Trophoblast cell (in vitro differentiated cells and primary cell): Measurements from ENCODE around the gene SMARCC2. TPM values are rescaled to one million over a fixed set of nuclear protein-coding genes. Genes with fewer than 3 reads are reported as not detected.

Experiments
- DNase-seq, 2 donors: peaks; one replicate each; pipeline ENCODE4 v3.0.0-alpha.2; 2016
- H2AFZ ChIP-seq: 2 replicates; pipeline ENCODE4 v1.6.1; 2013; ENCODE audit warnings: low read length, moderate library complexity, mild to moderate bottlenecking; ENCODE audit not compliant: insufficient read depth, poor library complexity
- H2AK5ac ChIP-seq: 2 replicates; pipeline ENCODE4 v1.6.1; 2013; ENCODE audit warnings: mild to moderate bottlenecking, low read length
- H2BK120ac ChIP-seq: 2 replicates; pipeline ENCODE4 v1.6.1; 2013; ENCODE audit warnings: low read length, mild to moderate bottlenecking, moderate library complexity; ENCODE audit not compliant: insufficient read depth, poor library complexity
- H2BK12ac ChIP-seq: 2 replicates; pipeline ENCODE4 v1.6.1; 2013; ENCODE audit warnings: mild to moderate bottlenecking, low read length, moderate library complexity
- H2BK5ac ChIP-seq: 2 replicates; pipeline ENCODE4 v1.6.1; 2013; ENCODE audit warnings: low read length, low read depth, moderate library complexity, mild to moderate bottlenecking; ENCODE audit not compliant: poor library complexity
- H3K14ac ChIP-seq: 2 replicates; pipeline ENCODE4 v1.6.1; 2013; ENCODE audit warnings: mild to moderate bottlenecking, low read length
- H3K18ac ChIP-seq: 2 replicates; pipeline ENCODE4 v1.6.1; 2013; ENCODE audit warnings: mild to moderate bottlenecking, low read length
- H3K23ac ChIP-seq: 2 replicates; pipeline ENCODE4 v1.6.1; 2013; ENCODE audit warnings: low read length
- H3K27ac ChIP-seq: 2 replicates; pipeline ENCODE4 v1.5.1; 2013; ENCODE audit warnings: low read depth, mild to moderate bottlenecking, inconsistent platforms, low read length, moderate library complexity
- H3K27me3 ChIP-seq: 2 replicates; pipeline ENCODE4 v1.6.1; 2013; ENCODE audit warnings: inconsistent platforms, mild to moderate bottlenecking, low read length, moderate library complexity; ENCODE audit not compliant: insufficient read depth
- H3K36me3 ChIP-seq, 2 experiments: 1 replicate in 1 of 2; 2 replicates in 1 of 2; pipeline ENCODE4 v1.6.1; 2013; ENCODE audit warnings: low read length in 2 of 2, mild to moderate bottlenecking in 2 of 2, moderate library complexity in 1 of 2; ENCODE audit not compliant: insufficient read depth in 2 of 2, control insufficient read depth in 1 of 2
- H3K4ac ChIP-seq: 2 replicates; pipeline ENCODE4 v1.6.1; 2013; ENCODE audit warnings: low read depth, mild to moderate bottlenecking, low read length, moderate library complexity
- H3K4me1 ChIP-seq, 2 experiments: 1 replicate in 1 of 2; 2 replicates in 1 of 2; pipeline ENCODE4 v1.6.1; 2013; ENCODE audit warnings: low read length in 2 of 2, mild to moderate bottlenecking in 2 of 2, moderate library complexity in 1 of 2; ENCODE audit not compliant: insufficient read depth in 2 of 2, control insufficient read depth in 1 of 2
- H3K4me2 ChIP-seq: 2 replicates; pipeline ENCODE4 v1.6.1; 2013; ENCODE audit warnings: inconsistent platforms, mild to moderate bottlenecking, low read length, moderate library complexity
- H3K4me3 ChIP-seq: 2 replicates; pipeline ENCODE4 v1.5.1; 2013; ENCODE audit warnings: mild to moderate bottlenecking, low read depth, low read length, inconsistent platforms
- H3K79me1 ChIP-seq: one replicate; pipeline ENCODE4 v1.6.1; 2013; ENCODE audit warnings: low read length
- H3K79me2 ChIP-seq: 2 replicates; pipeline ENCODE4 v1.6.1; 2013; ENCODE audit warnings: low read length, mild to moderate bottlenecking; ENCODE audit not compliant: control insufficient read depth, insufficient read depth, poor library complexity
- H3K9ac ChIP-seq: 2 replicates; pipeline ENCODE4 v1.6.1; 2013; ENCODE audit warnings: mild to moderate bottlenecking, low read length
- H3K9me3 ChIP-seq: 2 replicates; pipeline ENCODE4 v1.6.1; 2013; ENCODE audit warnings: low read depth, mild to moderate bottlenecking, control low read depth, inconsistent platforms, low read length; ENCODE audit not compliant: insufficient read depth
- H4K12ac ChIP-seq: 2 replicates; pipeline ENCODE4 v1.6.1; 2013; ENCODE audit warnings: low read depth, mild to moderate bottlenecking, low read length, moderate library complexity
- H4K8ac ChIP-seq: 2 replicates; pipeline ENCODE4 v1.6.1; 2013; ENCODE audit warnings: low read depth, mild to moderate bottlenecking, low read length, moderate library complexity
- H4K91ac ChIP-seq: one replicate; pipeline ENCODE4 v1.6.1; 2013; ENCODE audit warnings: low read depth, mild to moderate bottlenecking, low read length, moderate library complexity
- WGBS: extraction: QIAGEN DNeasy Blood & Tissue Kit; methylation state at CpG from one replicate; pipeline ENCODE4 v1.1.7; 2013; ENCODE audit warnings: missing lambda C conversion rate; ENCODE audit not compliant: insufficient read length, insufficient coverage; ENCODE audit errors: extremely low coverage; 5-methylcytosine and 5-hydroxymethylcytosine counted together
- polyA plus RNA-seq: library from polyadenylated mRNA; stranded (reverse); fragments of 200-250 nt; gene quantifications from 2 replicates; pipeline ENCODE4 v1.2.3, GENCODE V29; 2013

SMARCC2 gene
- 34.7 and 35.1 TPM in 2 replicates for polyA plus RNA-seq

GRCh38 chr12:56189099-56189917 is at the start of gene SMARCC2:
Gene SMARCC2 (minus strand): TSS chr12:56189483. CDS start chr12:56189461, 22 bp downstream.
- Histone ChIP-seq H3K9me3 (no peaks in the 10 kb centered on the region), H2AK5ac (peak within 1 kb of the TSS; percentile 85)
- no CpG with 5 or more reads among the region's 93 CpGs for WGBS

GRCh38 chr12:56237552-56237951 is 48.3 kb upstream of the SMARCC2 start:
- Histone ChIP-seq H3K9ac (no peak overlapping the region), H2BK5ac (no peak overlapping the region), H3K4me1 (no peaks in the 10 kb centered on the region), H3K18ac (no peak overlapping the region), H2AFZ (no peak overlapping the region), H3K79me1 (no peaks in the 10 kb centered on the region), H4K12ac (no peak overlapping the region), H3K23ac (no peak overlapping the region), H3K27ac (no peak overlapping the region), H4K8ac (no peak overlapping the region), H3K36me3 (peaks cover 54 to 55% of the 10 kb centered on the region in 2 experiments), H2BK12ac (no peak overlapping the region), H4K91ac (no peak overlapping the region), H3K9me3 (no peaks in the 10 kb centered on the region), H3K4ac (no peak overlapping the region), H3K14ac (no peak overlapping the region), H3K79me2 (no peaks in the 10 kb centered on the region), H2AK5ac (no peak overlapping the region), H3K4me3 (no peak overlapping the region), H3K27me3 (no peaks in the 10 kb centered on the region), H2BK120ac (no peak overlapping the region), H3K4me2 (no peak overlapping the region)
- no peak for DNase-seq
- WGBS, result no CpG with 5 or more reads among the region's 11 CpGs

More at GRCh38 chr12:56189099-56189917, at the start of gene SMARCC2:
- H2BK12ac ChIP-seq, result peak within 1 kb of the TSS; percentile 69
- H4K8ac ChIP-seq, result peak within 1 kb of the TSS; percentile 96
- H3K18ac ChIP-seq, result peak within 1 kb of the TSS; percentile 98
- peak within 1 kb of the TSS; percentile 96 for H3K14ac ChIP-seq
- peak within 1 kb of the TSS; percentile 74 for H3K9ac ChIP-seq
- H3K4me2 ChIP-seq, result peak within 1 kb of the TSS; percentile 79
- peak within 1 kb of the TSS; percentile 92 for H2AFZ ChIP-seq
- no peak within 1 kb of the TSS for H3K23ac ChIP-seq
- peaks cover 10% of the 10 kb centered on the region for H3K79me1 ChIP-seq
- H3K36me3 ChIP-seq, result peaks cover 10 to 13% of the 10 kb centered on the region in 2 experiments
- peak within 1 kb of the TSS; percentile 68 for H3K27ac ChIP-seq
- H3K27me3 ChIP-seq, result no peaks in the 10 kb centered on the region
- peak within 1 kb of the TSS; percentile 87 for H4K91ac ChIP-seq
- peak; percentile 94 to 98 for DNase-seq
- peak within 1 kb of the TSS; percentile 98 for H4K12ac ChIP-seq
- peaks cover 8% of the 10 kb centered on the region for H3K79me2 ChIP-seq
- H3K4ac ChIP-seq, result peak within 1 kb of the TSS; percentile 97
- H2BK5ac ChIP-seq, result peak within 1 kb of the TSS; percentile 93
- H3K4me3 ChIP-seq, result peak within 1 kb of the TSS; percentile 87
- peak within 1 kb of the TSS; percentile 77 for H2BK120ac ChIP-seq
- H3K4me1 ChIP-seq, result peaks cover 0 to 8% of the 10 kb centered on the region in 2 experiments

- Histone ChIP-seq H4K12ac (no peak overlapping the region), H2AFZ (no peak overlapping the region), H3K4ac (no peak overlapping the region), H3K23ac (no peak overlapping the region), H3K27me3 (no peaks in the 10 kb centered on the region), H4K91ac (no peak overlapping the region), H3K18ac (no peak overlapping the region), H3K14ac (no peak overlapping the region), H3K79me1 (no peaks in the 10 kb centered on the region), H4K8ac (no peak overlapping the region), H2BK120ac (no peak overlapping the region), H2BK12ac (no peak overlapping the region), H3K9ac (no peak overlapping the region), H3K4me1 (no peaks in the 10 kb centered on the region), H2AK5ac (no peak overlapping the region), H3K79me2 (no peaks in the 10 kb centered on the region), H3K4me3 (no peak overlapping the region), H2BK5ac (no peak overlapping the region), H3K9me3 (no peaks in the 10 kb centered on the region), H3K27ac (no peak overlapping the region), H3K4me2 (no peak overlapping the region), H3K36me3 (peaks cover 49% of the 10 kb centered on the region in 2 experiments)
- no peak for DNase-seq
- WGBS, result no CpG with 5 or more reads among the region's 5 CpGs
These were observed 47.7 kb upstream of the SMARCC2 start for GRCh38 chr12:56236985-56237384.

GRCh38 chr12:56236091-56236490 is 46.8 kb upstream of the SMARCC2 start:
- Histone ChIP-seq H3K79me2 (no peaks in the 10 kb centered on the region), H3K27me3 (no peaks in the 10 kb centered on the region), H3K4me1 (no peaks in the 10 kb centered on the region), H3K4me3 (no peak overlapping the region), H3K4me2 (no peak overlapping the region), H2BK5ac (no peak overlapping the region), H3K4ac (no peak overlapping the region), H3K18ac (no peak overlapping the region), H3K27ac (no peak overlapping the region), H3K9me3 (no peaks in the 10 kb centered on the region), H3K14ac (no peak overlapping the region), H3K79me1 (no peaks in the 10 kb centered on the region), H2BK12ac (no peak overlapping the region), H4K12ac (no peak overlapping the region), H2AFZ (no peak overlapping the region), H4K8ac (no peak overlapping the region), H2BK120ac (no peak overlapping the region), H2AK5ac (no peak overlapping the region), H3K9ac (no peak overlapping the region), H3K23ac (no peak overlapping the region), H4K91ac (no peak overlapping the region), H3K36me3 (peaks cover 41 to 42% of the 10 kb centered on the region in 2 experiments)
- no CpG with 5 or more reads among the region's 6 CpGs for WGBS
- no peak for DNase-seq
